GM21737 (cell line): ENCODE results near the gene ITPR2.

Source experiments
- ATAC-seq: cut with Tn5 transposase; IDR thresholded peaks from one replicate; pipeline ENCODE4 v1.9.1; 2021; ENCODE audit warnings: mild to moderate bottlenecking, moderate library complexity; ENCODE audit not compliant: unreplicated experiment

The ITPR2 gene

GRCh38 chr12:26711072-26711471 is 121.9 kb downstream of the ITPR2 start:
- no peak for ATAC-seq

GRCh38 chr12:26705851-26706250 is 127.1 kb downstream of the ITPR2 start:
- no peak for ATAC-seq

- ATAC-seq: no peak
Observed at GRCh38 chr12:26704684-26705460, 128.1 kb downstream of the ITPR2 start.

- no peak for ATAC-seq
Observed at GRCh38 chr12:26704214-26704613, 128.8 kb downstream of the ITPR2 start.

GRCh38 chr12:26702741-26703140 is 130.3 kb downstream of the ITPR2 start:
- ATAC-seq: no peak

- ATAC-seq: no peak
Observed at GRCh38 chr12:26701604-26702215, 131.3 kb downstream of the ITPR2 start.

- no peak for ATAC-seq
Observed at GRCh38 chr12:26700430-26700829, 132.6 kb downstream of the ITPR2 start.

GRCh38 chr12:26699237-26699636 is 133.8 kb downstream of the ITPR2 start:
- no peak for ATAC-seq

GRCh38 chr12:26698186-26698585 is 134.8 kb downstream of the ITPR2 start:
- no peak for ATAC-seq

- ATAC-seq: no peak
Observed at GRCh38 chr12:26697217-26697616, 135.8 kb downstream of the ITPR2 start.

- no peak for ATAC-seq
Observed at GRCh38 chr12:26696613-26697092, 136.3 kb downstream of the ITPR2 start.

- ATAC-seq: no peak
Observed at GRCh38 chr12:26696048-26696612, 136.9 kb downstream of the ITPR2 start.

- ATAC-seq: no peak
Observed at GRCh38 chr12:26694402-26694801, 138.6 kb downstream of the ITPR2 start.

GRCh38 chr12:26692407-26692806 is 140.6 kb downstream of the ITPR2 start:
- no peak for ATAC-seq

GRCh38 chr12:26691234-26691970 is 141.6 kb downstream of the ITPR2 start:
- ATAC-seq: no peak

GRCh38 chr12:26690601-26691000 is 142.4 kb downstream of the ITPR2 start:
- no peak for ATAC-seq

- no peak for ATAC-seq
Observed at GRCh38 chr12:26689281-26689841, 143.6 kb downstream of the ITPR2 start.

- ATAC-seq: no peak
Observed at GRCh38 chr12:26688344-26688904, 144.6 kb downstream of the ITPR2 start.

- ATAC-seq: no peak
Observed at GRCh38 chr12:26686408-26686807, 146.6 kb downstream of the ITPR2 start.

- ATAC-seq: no peak
Observed at GRCh38 chr12:26684101-26684500, 148.9 kb downstream of the ITPR2 start.

GRCh38 chr12:26683443-26683842 is 149.6 kb downstream of the ITPR2 start:
- no peak for ATAC-seq
